ENCODE measurements around the gene RPS6KB1. TPM values are rescaled to one million over a fixed set of nuclear protein-coding genes. Genes with fewer than 3 reads are reported as not detected.

Gene RPS6KB1
- total RNA-seq (2014; rRNA removed; shearing (Covaris generic)) (31.1 and 43.7 TPM in 2 replicates), total RNA-seq (2022) (47.1 and 53.6 TPM in 2 replicates), Bru-seq, nascent RNA (percentile 82 among the genes with signal in this experiment), BruChase-seq, experiment 1, labeled RNA remaining after a 6-hour chase (percentile 87 among the genes with signal in this experiment), BruChase-seq, experiment 2, labeled RNA remaining after a 2-hour chase (percentile 88 among the genes with signal in this experiment)
- long read RNA-seq, full-length matches to known transcripts = 61 of 80 reads
- long read RNA-seq, partial matches to known transcripts = 4 of 80 reads
- long read RNA-seq, other reads (novel, unspliced or antisense) = 15 of 80 reads

DNA sequence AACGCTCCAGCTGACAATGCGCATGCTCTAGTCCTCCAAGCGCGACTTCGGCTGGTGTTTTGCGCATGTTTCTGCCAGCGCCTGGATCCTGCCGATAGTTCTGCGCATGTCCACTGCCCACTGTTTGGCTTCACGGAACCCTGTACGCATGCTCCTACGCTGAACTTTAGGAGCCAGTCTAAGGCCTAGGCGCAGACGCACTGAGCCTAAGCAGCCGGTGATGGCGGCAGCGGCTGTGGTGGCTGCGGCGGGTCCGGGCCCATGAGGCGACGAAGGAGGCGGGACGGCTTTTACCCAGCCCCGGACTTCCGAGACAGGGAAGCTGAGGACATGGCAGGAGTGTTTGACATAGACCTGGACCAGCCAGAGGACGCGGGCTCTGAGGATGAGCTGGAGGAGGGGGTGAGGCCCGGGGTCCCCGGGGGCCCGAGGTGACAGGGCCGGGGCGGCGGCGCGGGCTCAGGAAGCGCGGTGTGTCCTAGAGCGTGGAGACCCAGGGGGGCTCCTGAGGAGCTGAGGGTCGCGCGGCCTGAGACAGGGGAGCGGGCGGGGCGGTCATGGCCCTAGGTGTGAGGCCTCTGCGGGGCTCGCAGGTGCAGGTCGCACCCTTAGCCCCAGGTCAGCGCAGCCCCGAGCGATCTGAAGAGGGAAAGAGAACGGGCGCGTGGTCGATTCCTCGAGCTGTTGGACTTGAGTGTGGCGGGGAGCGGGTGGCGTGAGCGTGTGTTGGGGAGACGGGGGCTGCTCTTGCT, at the start of gene RPS6KB1, which contains the start of gene TUBD1:
Gene RPS6KB1 (plus strand): TSS at position 198 of the 752 bp plus-strand sequence. CDS start 64 bp downstream, at position 262.
Gene TUBD1 (minus strand): TSS at position 20 of the 752 bp plus-strand sequence. CDS start 1,941 bp downstream, outside the sequence.
- peaks cover 13% of the 10 kb centered on the region for H3K4me1 ChIP-seq (ENCODE audit: insufficient read depth, low read length, poor library complexity, severe bottlenecking)
- peaks cover 67% of the 10 kb centered on the region for H3K79me2 ChIP-seq (ENCODE audit: insufficient read depth, low read depth, low read length)
- H3K27ac ChIP-seq (ENCODE audit: low read depth, low read length, poor library complexity, severe bottlenecking) = peak within 1 kb of the TSS; percentile 70
- peak within 1 kb of the TSS; percentile 78 for H3K4me3 ChIP-seq (ENCODE audit: low read depth, low read length, poor library complexity, severe bottlenecking)
- no peaks in the 10 kb centered on the region for H3K9me3 ChIP-seq (ENCODE audit: low read length)
- peak within 1 kb of the TSS; percentile 83 for H3K4me2 ChIP-seq (ENCODE audit: low read length)
- no TSS peak for BruUV-seq (replicated peaks)
- DNase-seq (ENCODE audit: low spot score) = peak; percentile 99
- 0 out of 2 replicates have a peak, but pooled peaks cover 5% of the 10 kb centered on the region for H4K20me1 ChIP-seq (ENCODE audit: insufficient read depth, low read length)
- H3K9me2 ChIP-seq (ENCODE audit: insufficient read depth, low read length) = no peaks in the 10 kb centered on the region
- intact Hi-C loops (cut with micrococcal nuclease; ENCODE audit: unreplicated experiment) = loop anchor here (5.0 kb wide), 1 partner anchor 736 kb away; the partner anchor contains the start of genes PRR11 and SKA2
- peak within 1 kb of the TSS; percentile 84 for H2AFZ ChIP-seq (ENCODE audit: low read length)
- H3K36me3 ChIP-seq (ENCODE audit: insufficient read depth, low read length) = peaks cover 30% of the 10 kb centered on the region
- POLR2A ChIA-PET = interaction anchor here (0.5 to 1.9 kb wide), 9 partner anchors 20 to 251 kb away, joined by 3 to 6 read pairs (median 4); partner anchors contain the start of gene RNFT1
- TF ChIP-seq, protein P1, sequence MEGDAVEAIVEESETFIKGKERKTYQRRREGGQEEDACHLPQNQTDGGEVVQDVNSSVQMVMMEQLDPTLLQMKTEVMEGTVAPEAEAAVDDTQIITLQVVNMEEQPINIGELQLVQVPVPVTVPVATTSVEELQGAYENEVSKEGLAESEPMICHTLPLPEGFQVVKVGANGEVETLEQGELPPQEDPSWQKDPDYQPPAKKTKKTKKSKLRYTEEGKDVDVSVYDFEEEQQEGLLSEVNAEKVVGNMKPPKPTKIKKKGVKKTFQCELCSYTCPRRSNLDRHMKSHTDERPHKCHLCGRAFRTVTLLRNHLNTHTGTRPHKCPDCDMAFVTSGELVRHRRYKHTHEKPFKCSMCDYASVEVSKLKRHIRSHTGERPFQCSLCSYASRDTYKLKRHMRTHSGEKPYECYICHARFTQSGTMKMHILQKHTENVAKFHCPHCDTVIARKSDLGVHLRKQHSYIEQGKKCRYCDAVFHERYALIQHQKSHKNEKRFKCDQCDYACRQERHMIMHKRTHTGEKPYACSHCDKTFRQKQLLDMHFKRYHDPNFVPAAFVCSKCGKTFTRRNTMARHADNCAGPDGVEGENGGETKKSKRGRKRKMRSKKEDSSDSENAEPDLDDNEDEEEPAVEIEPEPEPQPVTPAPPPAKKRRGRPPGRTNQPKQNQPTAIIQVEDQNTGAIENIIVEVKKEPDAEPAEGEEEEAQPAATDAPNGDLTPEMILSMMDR (conservative IDR thresholded peaks at IDR 0.05; ENCODE audit: low read length) = no peak
- TF ChIP-seq EZH2phosphoT487 (IDR thresholded peaks at IDR 0.05; ENCODE audit: borderline replicate concordance, low read depth, low read length) = no peak
- CTCF ChIA-PET (ENCODE audit: unreplicated experiment) = interaction anchor here (0.6 kb wide), 1 partner anchor 12 kb away, joined by 3 read pairs; no protein-coding TSS in a partner anchor

DNA sequence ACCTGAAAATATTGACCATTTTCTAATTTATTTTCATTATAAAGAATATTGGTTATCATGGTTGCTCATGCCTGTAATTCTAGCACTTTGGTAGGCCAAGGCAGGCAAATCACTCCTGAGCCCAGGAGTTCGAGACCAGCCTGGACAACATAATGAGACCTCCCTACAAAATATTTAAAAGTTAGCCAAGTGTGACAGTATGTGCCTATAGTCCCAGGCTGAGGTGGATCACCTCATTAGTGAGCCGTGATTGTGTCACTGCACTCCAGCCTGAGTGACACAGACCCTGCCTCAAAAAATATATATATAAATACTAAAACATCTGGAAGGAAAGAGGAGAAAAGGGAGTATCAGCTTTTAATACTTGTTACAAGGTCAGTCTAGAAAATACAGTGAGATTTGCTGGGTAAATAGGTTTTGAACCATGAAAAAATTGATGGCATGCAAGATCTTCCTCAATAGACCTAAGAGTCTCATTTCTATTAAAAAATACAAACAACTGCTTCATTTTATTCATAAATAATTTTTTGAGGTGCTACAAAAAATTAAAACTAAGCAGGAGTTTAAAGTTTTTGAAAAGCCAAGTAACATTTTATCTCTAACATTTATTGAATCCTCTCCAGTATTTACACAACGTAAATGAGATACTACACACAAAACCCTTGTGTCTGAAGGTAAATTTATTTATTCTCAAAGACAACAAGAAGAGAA, 47.9 kb upstream of the RPS6KB1 start:
- no peaks in the 10 kb centered on the region for H4K20me1 ChIP-seq (ENCODE audit: insufficient read depth, low read length)
- TF ChIP-seq, protein P1 (conservative IDR thresholded peaks at IDR 0.05; ENCODE audit: low read length) = no peak
- TF ChIP-seq EZH2phosphoT487 (IDR thresholded peaks at IDR 0.05; ENCODE audit: borderline replicate concordance, low read depth, low read length) = no peak
- no TSS peak for BruUV-seq (replicated peaks)
- no peaks in the 10 kb centered on the region for H3K9me2 ChIP-seq (ENCODE audit: insufficient read depth, low read length)
- H3K36me3 ChIP-seq (ENCODE audit: insufficient read depth, low read length) = peaks cover 15% of the 10 kb centered on the region
- H3K4me2 ChIP-seq (ENCODE audit: low read length) = peak overlapping the region; percentile 56
- H3K27ac ChIP-seq (ENCODE audit: low read depth, low read length, poor library complexity, severe bottlenecking) = peak overlapping the region; percentile 70
- DNase-seq (ENCODE audit: low spot score) = no peak
- peaks cover 20% of the 10 kb centered on the region; the same call in 1 of the 2 replicates for H3K79me2 ChIP-seq (ENCODE audit: insufficient read depth, low read depth, low read length)
- H2AFZ ChIP-seq (ENCODE audit: low read length) = no peak overlapping the region; the same call in 1 of the 2 replicates
- no peaks in the 10 kb centered on the region for H3K9me3 ChIP-seq (ENCODE audit: low read length)
- CTCF ChIA-PET (ENCODE audit: unreplicated experiment) = no interaction called here
- POLR2A ChIA-PET = no interaction called here
- peak overlapping the region; percentile 25 for H3K4me3 ChIP-seq (ENCODE audit: low read depth, low read length, poor library complexity, severe bottlenecking)
- intact Hi-C loops (cut with micrococcal nuclease; ENCODE audit: unreplicated experiment) = no loop called here
- H3K4me1 ChIP-seq (ENCODE audit: insufficient read depth, low read length, poor library complexity, severe bottlenecking) = peaks cover 61% of the 10 kb centered on the region
